ENCODE results near the gene MACROD1. TPM values are rescaled to one million over a fixed set of nuclear protein-coding genes. Genes with fewer than 3 reads are reported as not detected.
"Not testable (repeated sequence)": the region's sequence is repeated elsewhere in the genome, so short reads cannot be mapped to it uniquely, and the experiment has no call there.

Gene MACROD1
- total RNA-seq, 1 donor from 2014 or later, result 168 TPM

- no peak for DNase-seq (ENCODE audit: low read depth)
Measured at GRCh38 chr11:64000740-64001483, 165.0 kb downstream of the MACROD1 start.

- DNase-seq (ENCODE audit: low read depth), result no peak
Measured at GRCh38 chr11:64000026-64000739, 165.7 kb downstream of the MACROD1 start.

GRCh38 chr11:63999349-64000025 lies 166.4 kb downstream of the MACROD1 start:
- no peak for DNase-seq (ENCODE audit: low read depth)

GRCh38 chr11:63998558-63999348 lies 167.2 kb downstream of the MACROD1 start:
- DNase-seq (ENCODE audit: low read depth), result no peak

- no peak for DNase-seq (ENCODE audit: low read depth)
Measured at GRCh38 chr11:63997801-63998337, 168.0 kb downstream of the MACROD1 start.

- DNase-seq (ENCODE audit: low read depth), result no peak
Measured at GRCh38 chr11:63997104-63997700, 168.7 kb downstream of the MACROD1 start.

GRCh38 chr11:63996512-63996911 lies 169.4 kb downstream of the MACROD1 start:
- no peak for DNase-seq (ENCODE audit: low read depth)

GRCh38 chr11:63993993-63994392 lies 171.9 kb downstream of the MACROD1 start:
- DNase-seq (ENCODE audit: low read depth), result no peak

GRCh38 chr11:63993100-63993499 lies 172.8 kb downstream of the MACROD1 start:
- DNase-seq (ENCODE audit: low read depth), result peak; percentile 53

- no peak for DNase-seq (ENCODE audit: low read depth)
Measured at GRCh38 chr11:63991558-63991957, 174.4 kb downstream of the MACROD1 start.

- DNase-seq (ENCODE audit: low read depth), result no peak
Measured at GRCh38 chr11:63986932-63987513, 178.9 kb downstream of the MACROD1 start.

GRCh38 chr11:63986156-63986931 lies 179.6 kb downstream of the MACROD1 start, which contains the start of gene OTUB1:
Gene OTUB1, plus strand, starts transcription at chr11:63986438. Its CDS starts 19 bp downstream, at chr11:63986457.
- DNase-seq (ENCODE audit: low read depth), result peak; percentile 92

- DNase-seq (ENCODE audit: low read depth), result no peak
Measured at GRCh38 chr11:63985812-63986155, 180.1 kb downstream of the MACROD1 start.

GRCh38 chr11:63979426-63979825 lies 186.5 kb downstream of the MACROD1 start:
- DNase-seq (ENCODE audit: low read depth), result no peak

- no peak for DNase-seq (ENCODE audit: low read depth)
Measured at GRCh38 chr11:63978551-63979239, 187.2 kb downstream of the MACROD1 start.

GRCh38 chr11:63974259-63975143 lies 191.4 kb downstream of the MACROD1 start, which contains the start of gene COX8A:
Gene COX8A, plus strand, starts transcription at chr11:63974620. Its CDS starts 61 bp downstream, at chr11:63974681.
- peak; percentile 100 for DNase-seq (ENCODE audit: low read depth)

GRCh38 chr11:63973912-63974258 lies 192.0 kb downstream of the MACROD1 start:
- DNase-seq (ENCODE audit: low read depth), result not testable (repeated sequence)

GRCh38 chr11:63970902-63971301 lies 195.0 kb downstream of the MACROD1 start:
- DNase-seq (ENCODE audit: low read depth), result no peak

All from myocyte (in vitro differentiated cells).